Choroid plexus epithelial cell (primary cell): ENCODE data around the gene IPO4.
A peak's percentile ranks its signal among the peaks of the same experiment; 100 is the strongest.

ENCODE experiments used
- DNase-seq: peaks from one replicate; pipeline ENCODE4 v3.0.0-alpha.2; 2010; ENCODE audit warnings: low read depth
- H3K4me3 ChIP-seq: 2 replicates; pipeline ENCODE4 v1.5.1; 2011; ENCODE audit warnings: low read depth, mild to moderate bottlenecking, control low read depth, low read length, moderate library complexity
- CTCF ChIP-seq: conservative IDR thresholded peaks from 2 replicates; pipeline ENCODE4 v1.5.1; 2011; ENCODE audit warnings: low read depth, mild to moderate bottlenecking, control low read depth, inconsistent platforms, low read length, moderate library complexity

The IPO4 gene

GRCh38 chr14:24149302-24149969 lies 39.2 kb downstream of the IPO4 start:
- no peak for DNase-seq
- H3K4me3 ChIP-seq, result no peak overlapping the region
- TF ChIP-seq CTCF, result no peak

GRCh38 chr14:24147761-24148428 lies 40.7 kb downstream of the IPO4 start:
- no peak for TF ChIP-seq CTCF
- H3K4me3 ChIP-seq, result peak overlapping the region; percentile 87
- peak; percentile 13 for DNase-seq

GRCh38 chr14:24146978-24147760 lies 41.4 kb downstream of the IPO4 start, which contains the start of gene RNF31:
TSS of gene RNF31 (plus strand) at chr14:24147498. CDS start at chr14:24147699, 201 bp downstream.
- TF ChIP-seq CTCF, result no peak
- DNase-seq, result peak; percentile 99
- H3K4me3 ChIP-seq, result peak within 1 kb of the TSS; percentile 87

GRCh38 chr14:24146453-24146977 lies 42.1 kb downstream of the IPO4 start, which contains the start of gene PSME2:
TSS of gene PSME2 (minus strand) at chr14:24146610. CDS start at chr14:24146581, 29 bp downstream.
- no peak for TF ChIP-seq CTCF

GRCh38 chr14:24145690-24146452 lies 42.7 kb downstream of the IPO4 start:
- H3K4me3 ChIP-seq, result peak overlapping the region; percentile 87
- no peak for TF ChIP-seq CTCF
- peak; percentile 30 for DNase-seq

More at GRCh38 chr14:24146453-24146977, 42.1 kb downstream of the IPO4 start, which contains the start of gene PSME2:
- DNase-seq, result peak; percentile 99
- peak within 1 kb of the TSS; percentile 87 for H3K4me3 ChIP-seq

GRCh38 chr14:24145219-24145618 lies 43.4 kb downstream of the IPO4 start:
- DNase-seq, result no peak
- H3K4me3 ChIP-seq, result peak overlapping the region; percentile 87
- no peak for TF ChIP-seq CTCF
